Renal pelvis (tissue), 4 donors: ENCODE measurements around the gene SMIM3. TPM values are rescaled to one million over a fixed set of nuclear protein-coding genes. Genes with fewer than 3 reads are reported as not detected.
"Not testable (repeated sequence)": the region's sequence is repeated elsewhere in the genome, so short reads cannot be mapped to it uniquely, and the experiment has no call there.

Experiments
- DNase-seq: peaks from one replicate; pipeline ENCODE4 v3.0.0-alpha.2; 2013
- polyA plus RNA-seq, 3 donors: library from polyadenylated mRNA; unstranded; fragments of 120-200 nt; gene quantifications; one replicate each; pipeline ENCODE4 v1.2.1, GENCODE V29; 2013; ENCODE audit not compliant: insufficient read length in 3 of 3

The SMIM3 gene
- polyA plus RNA-seq, 3 donors = 20.5 to 21.6 (median 21.6) TPM

GRCh38 chr5:150789450-150789849 lies 10.9 kb downstream of the SMIM3 start:
- DNase-seq = no peak

DNA sequence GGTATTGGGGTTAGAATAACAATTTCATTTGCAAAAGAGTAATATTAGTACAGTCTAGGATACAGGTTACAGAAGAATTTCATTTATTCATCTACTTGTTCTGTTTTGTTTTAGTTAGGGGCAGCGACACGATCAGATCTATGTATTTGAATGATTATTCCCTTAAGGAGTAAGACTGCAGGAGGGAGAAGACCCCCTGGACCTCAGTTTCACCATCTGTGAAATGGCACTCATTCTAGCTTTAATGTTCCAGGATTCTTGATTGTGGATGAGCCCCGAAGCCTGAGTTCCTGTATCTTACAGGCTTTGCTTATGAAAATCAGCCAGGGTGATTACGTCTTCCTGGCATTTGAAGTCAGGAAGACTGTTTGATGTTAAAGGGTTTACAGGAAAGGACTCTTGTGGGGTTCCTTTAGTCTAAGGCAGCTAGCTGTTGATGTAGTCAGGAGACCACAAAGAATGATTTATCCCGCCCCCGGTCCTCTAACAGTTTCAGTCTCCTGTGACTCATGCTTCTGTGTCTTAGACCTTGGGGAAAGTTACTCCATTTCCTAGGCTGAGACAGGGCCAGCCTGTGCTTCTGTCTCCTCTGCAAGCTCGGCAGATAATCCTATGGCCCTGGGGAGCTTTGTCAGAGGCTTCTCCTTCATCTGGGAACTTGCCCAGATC lies 11.5 kb downstream of the SMIM3 start:
- no peak for DNase-seq

DNA sequence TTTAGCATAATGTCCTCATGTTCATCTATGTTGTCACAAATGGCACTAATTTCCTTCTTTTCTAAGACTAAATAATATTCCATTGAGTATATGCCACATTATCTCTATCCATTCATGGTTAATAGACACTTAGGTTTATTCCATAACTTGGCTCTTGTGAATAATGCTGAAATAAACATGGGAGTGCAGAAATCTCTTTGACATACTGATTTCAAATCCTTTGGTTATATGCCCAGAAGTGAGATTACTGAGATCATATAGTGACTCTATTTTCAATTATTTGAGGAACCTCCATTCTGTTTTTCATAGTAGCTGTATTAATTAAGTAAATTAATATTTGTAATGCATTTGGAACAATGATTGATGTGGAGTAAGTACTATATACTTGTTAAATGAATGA lies 13.0 kb downstream of the SMIM3 start:
- no peak for DNase-seq

DNA sequence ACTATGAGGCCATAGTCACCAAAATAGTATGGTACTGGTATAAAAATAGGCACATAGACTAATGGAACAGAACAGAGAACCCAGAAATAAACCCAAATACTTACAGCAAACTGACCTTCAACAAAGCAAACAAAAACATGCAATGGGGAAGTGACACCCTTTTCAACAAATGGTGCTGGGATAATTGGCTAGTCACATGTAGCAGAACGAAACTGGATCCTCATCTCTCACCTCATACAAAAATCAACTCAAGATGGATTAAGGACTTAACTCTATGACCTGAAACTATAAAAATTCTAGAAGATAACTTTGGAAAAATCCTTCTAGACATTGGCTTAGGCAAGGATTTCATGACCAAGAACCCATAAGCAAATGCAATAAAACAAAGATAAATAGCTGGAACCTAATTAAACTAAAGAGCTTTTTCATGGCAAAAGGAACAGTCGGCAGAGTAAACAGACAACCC lies 14.9 kb downstream of the SMIM3 start:
- DNase-seq = not testable (repeated sequence)

- no peak for DNase-seq
Observed at GRCh38 chr5:150794927-150795326, 16.4 kb downstream of the SMIM3 start.

DNA sequence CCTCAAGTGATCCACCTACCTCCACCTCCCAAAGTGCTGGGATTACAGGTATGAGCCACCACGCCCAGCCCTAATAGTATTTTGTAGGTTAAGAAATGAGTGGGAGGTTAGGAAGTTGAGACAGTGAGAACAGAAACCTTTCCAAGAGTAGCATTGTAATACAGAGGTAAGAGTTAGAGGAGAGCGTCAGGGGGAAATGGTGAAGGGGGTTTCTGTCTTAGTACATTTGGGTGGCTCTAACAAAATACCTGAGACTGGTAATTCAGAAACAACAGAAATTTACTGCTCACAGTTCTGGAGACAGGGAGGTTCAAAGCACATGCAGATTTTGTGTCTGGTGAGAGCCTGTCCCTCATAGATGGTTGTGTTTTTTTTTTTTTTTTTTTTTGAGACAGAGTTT lies 18.8 kb downstream of the SMIM3 start:
- no peak for DNase-seq

DNA sequence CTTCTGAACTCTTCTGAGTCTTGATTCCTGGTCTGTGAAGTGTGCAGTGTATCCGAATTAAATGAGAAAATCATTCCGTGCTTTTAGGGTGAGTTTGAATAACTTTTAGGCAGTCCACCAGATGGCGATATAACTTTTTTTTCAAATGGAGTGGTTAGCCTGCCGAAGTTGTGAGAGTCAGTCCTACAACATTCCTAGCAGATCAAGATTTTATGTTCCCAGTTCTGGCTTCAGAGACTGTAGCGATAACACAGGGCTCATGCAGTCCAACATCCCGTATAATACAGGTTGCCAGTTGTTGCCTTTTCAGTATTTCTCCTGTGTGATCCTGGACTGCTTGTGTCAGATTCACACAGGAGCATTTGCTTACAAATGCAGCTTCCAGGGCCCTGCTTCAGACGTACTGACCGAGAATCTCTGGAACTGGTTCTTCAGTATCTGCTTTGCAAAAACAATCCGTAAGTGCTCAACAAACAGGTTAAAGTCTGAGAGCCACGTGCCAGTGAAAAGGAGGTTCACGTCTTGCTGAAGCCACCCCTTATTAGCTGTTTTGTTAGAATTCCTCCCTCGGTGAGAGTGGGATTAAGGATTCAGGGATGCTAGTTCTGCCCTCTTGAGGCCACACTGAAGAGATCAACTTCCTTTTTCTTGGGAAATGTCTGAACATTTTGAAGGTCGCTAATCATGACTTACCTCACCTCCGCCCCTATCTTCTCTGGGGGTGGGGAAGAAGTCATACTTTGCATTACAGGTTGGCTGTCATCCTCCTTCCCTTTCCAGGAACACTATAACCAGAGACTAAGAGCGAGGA lies 22.8 kb downstream of the SMIM3 start:
- DNase-seq = peak; percentile 82

DNA sequence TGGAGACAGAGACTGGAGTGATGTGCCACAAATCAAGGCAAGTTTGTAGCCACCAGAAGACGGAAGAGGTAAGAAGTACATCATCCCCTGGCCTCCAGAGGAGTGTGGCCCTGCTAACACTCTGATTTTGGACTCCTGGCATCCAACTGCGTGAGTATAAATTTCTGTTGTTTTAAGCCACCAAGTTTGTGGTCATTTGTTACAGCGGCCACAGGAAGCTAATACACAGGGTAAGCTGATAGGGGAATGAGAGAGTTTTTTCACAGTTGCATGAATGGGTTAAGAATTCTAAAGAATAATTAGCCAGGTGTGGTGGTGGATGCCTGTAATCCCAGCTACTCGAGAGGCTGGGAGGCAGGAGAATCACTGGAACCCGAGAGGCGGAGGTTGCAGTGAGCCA lies 25.8 kb downstream of the SMIM3 start:
- no peak for DNase-seq

GRCh38 chr5:150809363-150809762 lies 30.8 kb downstream of the SMIM3 start:
- DNase-seq = no peak

DNA sequence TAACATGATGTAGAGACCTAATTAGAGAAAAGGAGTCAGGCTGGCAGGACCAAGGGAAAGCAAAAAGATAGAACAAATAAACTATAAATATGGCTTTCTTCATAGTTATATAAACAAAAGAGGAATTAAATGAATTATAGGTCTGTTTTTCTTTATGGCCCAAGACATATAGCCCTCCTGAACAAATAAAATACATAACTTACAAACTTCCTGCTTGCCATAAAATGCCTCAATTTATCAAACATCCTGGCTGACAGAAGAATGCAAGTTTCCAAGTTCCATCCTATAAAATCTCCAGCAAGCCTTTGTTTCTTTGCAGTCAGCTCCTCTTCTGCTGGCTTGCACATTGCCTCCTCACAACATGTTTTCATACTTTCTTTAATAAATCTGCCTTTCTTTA lies 36.5 kb downstream of the SMIM3 start:
- peak; percentile 1 for DNase-seq

GRCh38 chr5:150816946-150817345 lies 38.4 kb downstream of the SMIM3 start:
- DNase-seq = no peak

DNA sequence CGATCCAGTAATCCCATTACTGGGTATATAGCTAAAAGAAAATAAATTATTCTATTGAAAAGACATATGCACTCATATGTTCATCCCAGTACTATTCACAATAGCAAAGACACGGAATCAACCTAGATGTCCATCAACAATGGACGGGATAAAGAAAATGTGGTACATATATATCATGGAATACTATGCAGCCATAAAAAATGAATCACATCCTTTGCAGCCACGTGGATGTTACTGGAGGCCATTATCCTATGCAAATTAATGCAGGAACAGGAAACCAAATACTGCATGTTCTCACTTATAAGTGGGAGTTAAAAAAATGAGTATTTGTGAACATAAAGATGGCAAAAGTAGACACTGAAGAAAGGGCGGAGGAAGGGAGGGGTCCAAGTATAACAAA lies 51.2 kb downstream of the SMIM3 start:
- DNase-seq = no peak

DNA sequence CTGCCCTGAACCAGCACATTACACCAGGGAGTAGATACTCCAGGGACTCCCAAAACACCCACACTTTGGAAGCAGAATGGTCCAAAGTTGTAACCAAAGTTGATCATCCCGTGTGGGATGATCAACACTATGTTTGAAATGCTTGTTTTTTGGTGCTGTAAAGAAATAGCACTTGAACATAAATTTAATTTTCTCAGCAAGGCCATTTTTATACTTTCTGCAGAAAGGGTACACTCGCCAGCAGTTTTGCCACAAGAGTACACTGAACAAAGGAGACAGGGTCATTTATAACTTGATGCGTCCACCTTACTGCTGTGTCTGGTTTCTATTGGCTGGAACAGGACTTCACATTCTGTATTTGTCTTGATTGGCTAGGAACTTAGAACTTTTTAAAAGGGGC lies 53.3 kb downstream of the SMIM3 start:
- DNase-seq = not testable (repeated sequence)

DNA sequence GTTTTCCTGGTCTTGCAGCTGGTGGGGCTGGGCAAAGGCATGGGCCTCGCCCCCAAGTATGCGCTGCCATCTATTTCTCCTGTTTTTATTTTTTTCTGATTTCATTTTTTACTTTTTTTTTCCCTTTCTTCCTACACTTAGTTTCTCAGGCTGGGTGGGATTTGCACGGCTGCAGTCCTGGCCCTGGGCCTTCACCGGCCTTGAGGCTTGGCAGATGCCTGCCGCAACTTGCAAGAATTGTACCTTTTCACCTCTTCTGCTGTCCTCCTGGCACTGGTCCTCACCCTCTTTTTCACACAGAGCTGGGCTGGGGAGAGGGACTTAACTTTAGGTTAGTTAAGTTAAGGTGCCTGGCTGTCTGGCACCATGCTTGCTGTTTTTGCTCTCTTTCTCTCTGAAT lies 57.5 kb downstream of the SMIM3 start:
- DNase-seq = no peak

DNA sequence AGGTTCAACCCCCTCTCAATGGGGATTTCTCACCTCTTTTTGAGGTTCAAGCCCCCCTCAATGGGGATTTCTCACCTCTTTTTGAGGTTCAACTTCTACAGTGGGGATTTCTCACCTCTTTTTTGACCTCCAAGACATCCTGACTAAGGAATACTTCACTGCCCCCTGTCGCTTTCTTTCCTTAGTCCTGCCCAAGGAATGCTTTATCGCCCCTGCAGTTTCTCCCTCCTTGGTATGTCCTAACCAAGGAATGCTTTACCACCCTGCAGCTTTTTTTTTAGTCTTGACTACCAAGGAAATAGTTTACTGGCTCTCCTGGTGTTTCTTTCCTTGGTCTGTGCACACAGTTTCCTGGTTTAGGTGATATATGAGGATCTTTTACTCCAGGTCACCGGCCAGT lies 58.1 kb downstream of the SMIM3 start:
- DNase-seq = no peak

DNA sequence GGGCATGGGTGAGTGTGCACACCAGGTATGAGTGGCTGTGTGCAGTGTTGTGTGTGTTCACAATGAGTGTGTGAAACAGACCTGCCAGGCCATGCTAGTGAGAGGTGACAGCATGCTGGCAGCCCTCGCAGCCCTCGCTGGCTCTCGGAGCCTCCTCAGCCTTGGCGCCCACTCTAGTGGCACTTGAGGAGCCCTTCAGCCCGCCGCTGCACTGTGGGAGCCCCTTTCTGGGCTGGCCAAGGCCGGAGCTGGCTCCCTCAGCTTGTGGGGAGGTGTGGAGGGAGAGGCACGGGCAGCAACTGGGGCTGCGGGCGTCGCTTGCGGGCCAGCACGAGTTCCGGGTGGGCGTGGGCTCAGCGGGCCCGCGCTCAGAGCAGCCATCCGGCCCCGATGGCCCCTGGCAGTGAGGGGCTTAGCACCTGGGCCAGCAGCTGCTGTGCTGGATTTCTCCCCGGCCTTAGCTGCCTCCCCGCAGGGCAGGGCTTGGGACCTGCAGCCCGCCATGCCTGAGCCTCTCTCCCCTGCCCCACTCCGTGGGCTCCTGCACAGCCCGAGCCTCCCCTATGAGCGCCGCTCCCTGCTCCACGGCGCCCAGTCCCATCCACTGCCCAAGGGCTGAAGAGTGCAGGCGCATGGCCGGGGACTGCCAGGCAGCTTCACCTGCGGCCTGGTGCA lies 66.8 kb downstream of the SMIM3 start:
- not testable (repeated sequence) for DNase-seq

GRCh38 chr5:150846308-150846653 lies 67.7 kb downstream of the SMIM3 start, which contains the start of gene IRGM:
Gene IRGM, plus strand, starts transcription at chr5:150846521. Its CDS starts 1,603 bp downstream, at chr5:150848124.
- DNase-seq = not testable (repeated sequence)

Other genes with a start within 250 kb of the SMIM3 start
- gene SYNPO, start 138.1 kb upstream of the SMIM3 start, polyA plus RNA-seq = 100 to 1,000 TPM; 109 to 126 (median 111) TPM
- 1 to 10 TPM; 5.9 to 8.6 (median 7.2) TPM for gene MYOZ3, start 117.5 kb upstream of the SMIM3 start, polyA plus RNA-seq
- 10 to 100 TPM; 69.8 to 88.6 (median 78.0) TPM for gene RBM22, start 77.7 kb upstream of the SMIM3 start, polyA plus RNA-seq
- 10 to 100 TPM; 57.0 to 71.0 (median 67.8) TPM for gene DCTN4, start 19.7 kb upstream of the SMIM3 start, polyA plus RNA-seq
- gene IRGM, start 67.8 kb downstream of the SMIM3 start, polyA plus RNA-seq = 1 to 10 TPM in 1 of 3 donors, under 1 TPM in 2; 0.39 to 1.1 (median 0.43) TPM
- 10 to 100 TPM; 35.5 to 37.5 (median 37.0) TPM for gene ZNF300, start 126.2 kb downstream of the SMIM3 start, polyA plus RNA-seq
- 1,000 to 10,000 TPM; 1,360 to 1,471 (median 1,367) TPM for gene GPX3, start 241.8 kb downstream of the SMIM3 start, polyA plus RNA-seq